LNCaP clone FGC (cell line): Measurements from ENCODE around the gene KRT23.

Experiments used
- DNase-seq: peaks from one replicate; pipeline ENCODE4 v3.0.0-alpha.2; 2011; ENCODE audit warnings: low read depth
- H3K4me3 ChIP-seq: 2 replicates; pipeline ENCODE4 v1.5.1; 2011; ENCODE audit warnings: mild to moderate bottlenecking, low read depth, low read length, control low read depth
- CTCF ChIP-seq: IDR thresholded peaks from 2 replicates; pipeline ENCODE4 v1.5.1; 2012; ENCODE audit warnings: mild to moderate bottlenecking; ENCODE audit not compliant: control insufficient read depth, insufficient read depth; ENCODE audit errors: extremely low read depth

KRT23 gene

GRCh38 chr17:40914075-40914855 is 23.2 kb downstream of the KRT23 start:
- no peak overlapping the region for H3K4me3 ChIP-seq
- TF ChIP-seq CTCF: no peak
- DNase-seq: no peak

GRCh38 chr17:40912486-40913210 is 24.8 kb downstream of the KRT23 start:
- no peak for DNase-seq
- TF ChIP-seq CTCF: no peak
- H3K4me3 ChIP-seq: no peak overlapping the region

- DNase-seq: no peak
- TF ChIP-seq CTCF: no peak
- no peak overlapping the region for H3K4me3 ChIP-seq
Measured at GRCh38 chr17:40910441-40910841, 27.0 kb downstream of the KRT23 start.

- no peak for TF ChIP-seq CTCF
- no peak overlapping the region for H3K4me3 ChIP-seq
- DNase-seq: no peak
Measured at GRCh38 chr17:40909755-40910154, 27.7 kb downstream of the KRT23 start.

GRCh38 chr17:40909351-40909750 is 28.1 kb downstream of the KRT23 start:
- TF ChIP-seq CTCF: peak; percentile 79
- DNase-seq: peak; percentile 63
- H3K4me3 ChIP-seq: no peak overlapping the region

- no peak for TF ChIP-seq CTCF
- no peak overlapping the region for H3K4me3 ChIP-seq
- no peak for DNase-seq
Measured at GRCh38 chr17:40906613-40907012, 30.8 kb downstream of the KRT23 start.
